ENCODE data around the gene FAM219A.
"Not testable (repeated sequence)": the region's sequence is repeated elsewhere in the genome, so short reads cannot be mapped to it uniquely, and the experiment has no call there.

FAM219A gene

GRCh38 chr9:34440017-34440416 is 18.4 kb downstream of the FAM219A start:
- DNase-seq, result no peak

GRCh38 chr9:34438465-34438864 is 19.9 kb downstream of the FAM219A start:
- DNase-seq, result not testable (repeated sequence)

- DNase-seq, result not testable (repeated sequence)
Observed at GRCh38 chr9:34437926-34438307, 20.5 kb downstream of the FAM219A start.

GRCh38 chr9:34437006-34437925 is 21.1 kb downstream of the FAM219A start:
- peak; percentile 72 to 90 for DNase-seq

DNA sequence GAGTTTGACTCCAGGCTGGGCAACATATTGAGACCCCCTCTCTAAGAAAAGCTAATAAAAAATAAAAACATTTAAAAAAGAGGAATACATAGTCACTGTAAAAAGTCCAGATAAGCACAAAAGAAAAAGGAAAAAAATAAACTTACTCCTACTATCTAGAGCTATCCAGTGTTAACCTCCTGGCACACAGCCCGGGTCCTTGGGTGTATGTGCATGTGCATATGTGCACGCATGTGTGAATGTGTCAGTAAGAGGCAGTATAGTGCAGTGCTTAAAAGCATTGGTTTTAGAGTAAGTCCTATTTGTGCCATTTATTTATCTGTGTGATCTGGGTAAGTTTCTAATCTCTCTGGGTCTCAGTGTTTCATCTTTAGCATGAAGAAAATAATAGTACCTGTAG is 26.7 kb downstream of the FAM219A start:
- DNase-seq, result no peak

DNA sequence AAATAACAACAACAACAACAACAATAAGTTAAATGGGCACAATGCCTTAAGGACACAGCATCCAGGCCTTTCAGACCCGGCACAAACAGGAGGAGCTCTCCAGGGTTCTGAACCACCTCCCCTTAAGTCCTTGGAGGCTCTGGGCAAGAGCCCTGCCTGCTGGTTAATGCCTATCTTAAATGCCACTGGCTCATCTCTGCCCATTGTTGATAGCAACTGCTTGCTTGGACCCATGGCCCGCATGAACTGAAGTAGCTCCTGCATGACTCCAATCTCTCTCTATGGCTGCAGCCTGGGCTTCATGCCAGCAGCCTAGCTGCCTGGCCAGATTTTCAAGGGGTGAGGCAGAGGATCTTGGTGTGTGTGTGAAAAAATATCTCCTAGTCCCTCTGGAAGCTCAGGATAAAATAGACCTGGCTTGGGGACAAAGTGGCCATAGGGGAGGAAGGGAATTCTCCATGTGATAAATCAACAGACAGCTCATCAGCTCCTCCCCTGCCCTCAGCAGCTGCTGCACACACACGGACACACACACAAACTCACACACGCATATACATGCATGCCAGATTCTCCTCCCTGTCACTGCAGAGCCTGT is 27.4 kb downstream of the FAM219A start:
- no peak for DNase-seq

DNA sequence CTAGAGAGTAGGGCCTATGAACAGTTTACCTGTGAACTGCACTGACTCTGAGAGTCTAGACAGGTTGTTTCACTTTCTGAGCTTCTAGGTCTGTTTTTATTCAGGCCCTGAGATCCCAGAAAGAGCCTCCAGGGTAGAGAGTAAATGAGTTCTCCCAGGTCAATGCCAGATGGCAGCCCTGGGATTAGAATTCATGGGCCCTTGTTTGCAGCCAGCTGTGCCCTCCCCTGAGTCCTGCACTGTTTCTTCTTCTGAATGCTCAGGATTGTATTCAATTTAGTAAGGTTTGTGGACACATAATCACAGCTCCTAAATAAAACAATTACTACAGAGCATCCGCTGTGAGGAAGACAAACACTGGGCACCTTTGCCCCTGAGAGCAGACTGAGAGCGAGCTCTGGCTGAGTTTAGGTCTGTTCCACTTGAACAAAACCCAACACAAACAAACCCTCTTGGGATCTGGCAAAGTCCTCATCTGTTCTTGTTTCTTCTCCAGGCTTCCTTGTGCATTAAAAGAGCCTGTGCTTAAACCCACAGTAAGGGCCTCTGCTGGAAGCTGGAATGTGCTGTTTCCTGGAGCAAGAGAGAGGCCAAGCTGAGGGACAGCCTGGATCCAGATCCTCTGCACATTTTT is 29.9 kb downstream of the FAM219A start:
- DNase-seq, result no peak

GRCh38 chr9:34426347-34427074 is 31.9 kb downstream of the FAM219A start:
- no peak for DNase-seq

- no peak for DNase-seq
Observed at GRCh38 chr9:34419716-34420504, 38.5 kb downstream of the FAM219A start.

- no peak for DNase-seq
Observed at GRCh38 chr9:34417734-34418133, 40.6 kb downstream of the FAM219A start.

DNA sequence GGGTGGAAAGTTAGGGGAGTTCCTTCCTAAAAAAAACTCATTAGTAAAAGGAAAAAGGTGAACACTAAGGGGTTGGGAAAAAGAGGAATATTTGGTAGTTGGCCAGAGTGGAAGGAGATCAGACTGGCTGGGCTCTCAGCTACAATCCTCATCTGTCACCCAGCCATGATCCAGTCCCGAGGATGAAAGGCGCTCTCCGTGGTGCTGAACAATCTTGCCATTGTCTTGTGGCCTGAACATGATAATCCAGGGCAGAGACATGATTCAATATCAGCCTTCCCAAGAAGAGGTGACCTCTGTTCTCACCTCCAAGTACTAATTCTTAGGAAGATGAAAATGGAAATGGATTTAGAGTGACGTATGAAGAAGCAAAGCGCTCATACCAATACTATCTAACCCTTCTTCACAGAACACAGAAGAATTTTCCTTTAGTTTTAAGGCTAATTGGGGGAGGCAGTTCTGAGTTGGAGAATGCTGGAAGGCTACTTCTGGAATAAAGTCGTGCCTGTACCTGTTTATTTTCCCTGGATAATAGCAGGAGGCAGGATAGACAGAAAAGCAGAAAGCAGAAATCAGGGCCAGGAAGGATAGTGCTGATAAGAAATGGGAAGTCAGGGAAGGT is 45.0 kb downstream of the FAM219A start:
- DNase-seq, result no peak

- no peak for DNase-seq
Observed at GRCh38 chr9:34412336-34412735, 46.0 kb downstream of the FAM219A start.

DNA sequence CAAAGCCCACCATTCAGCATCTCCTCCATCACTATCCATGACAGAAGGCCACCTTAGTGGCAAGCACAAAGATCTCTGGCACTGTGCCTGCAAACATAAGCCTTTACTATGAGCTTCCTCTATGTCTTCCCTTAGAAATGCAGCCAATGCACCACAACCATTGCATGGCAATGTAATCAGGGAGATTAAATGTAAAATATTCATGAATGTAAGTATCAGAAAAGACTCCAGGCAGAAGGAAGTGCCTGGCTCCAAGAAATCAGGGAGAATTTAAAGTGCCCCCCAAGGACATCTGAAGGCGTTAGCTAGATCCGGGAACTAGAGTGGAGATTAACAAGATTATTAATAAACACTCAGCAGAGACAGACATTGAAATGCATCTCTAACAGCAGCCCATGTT is 49.2 kb downstream of the FAM219A start:
- DNase-seq, result no peak

DNA sequence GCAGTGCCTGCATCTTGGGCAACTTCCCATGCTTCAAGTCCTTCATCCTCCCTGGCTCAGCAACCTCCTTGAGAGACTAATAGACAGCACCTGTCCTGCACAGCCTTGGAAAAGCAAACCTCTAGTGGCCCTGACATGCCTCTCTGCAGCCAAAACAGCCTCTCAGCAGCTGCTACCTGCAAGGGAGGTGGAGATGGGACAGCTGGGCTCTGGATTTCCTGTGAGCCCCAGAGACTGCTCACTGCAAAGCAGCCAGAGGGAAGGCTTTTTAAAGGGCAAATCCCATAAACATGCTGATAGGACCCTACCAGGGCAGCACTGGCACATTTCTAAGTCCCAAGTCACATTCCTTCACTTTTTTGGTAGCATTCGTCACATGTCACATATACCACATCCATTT is 50.2 kb downstream of the FAM219A start:
- no peak for DNase-seq

DNA sequence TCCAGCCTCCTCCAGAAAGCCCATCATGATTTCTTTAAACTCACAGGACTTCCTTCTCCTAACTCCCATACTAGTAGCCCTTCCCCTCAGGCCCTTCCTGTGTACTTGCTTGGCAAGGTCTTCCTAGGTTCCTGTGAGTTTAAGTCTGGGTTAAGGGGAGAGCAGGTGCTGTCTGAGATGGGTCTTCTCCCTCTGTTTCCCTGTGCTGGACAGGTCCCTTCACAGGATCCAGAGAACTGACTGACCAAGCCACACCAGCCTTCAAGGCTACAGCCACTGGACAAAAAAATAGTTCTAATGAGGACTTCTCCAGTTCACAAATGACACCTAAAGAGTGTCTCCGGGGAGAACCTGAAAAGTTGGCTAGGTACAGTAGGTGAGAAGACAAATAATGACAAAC is 52.2 kb downstream of the FAM219A start:
- DNase-seq, result no peak

GRCh38 chr9:34405719-34406118 is 52.7 kb downstream of the FAM219A start:
- no peak for DNase-seq

DNA sequence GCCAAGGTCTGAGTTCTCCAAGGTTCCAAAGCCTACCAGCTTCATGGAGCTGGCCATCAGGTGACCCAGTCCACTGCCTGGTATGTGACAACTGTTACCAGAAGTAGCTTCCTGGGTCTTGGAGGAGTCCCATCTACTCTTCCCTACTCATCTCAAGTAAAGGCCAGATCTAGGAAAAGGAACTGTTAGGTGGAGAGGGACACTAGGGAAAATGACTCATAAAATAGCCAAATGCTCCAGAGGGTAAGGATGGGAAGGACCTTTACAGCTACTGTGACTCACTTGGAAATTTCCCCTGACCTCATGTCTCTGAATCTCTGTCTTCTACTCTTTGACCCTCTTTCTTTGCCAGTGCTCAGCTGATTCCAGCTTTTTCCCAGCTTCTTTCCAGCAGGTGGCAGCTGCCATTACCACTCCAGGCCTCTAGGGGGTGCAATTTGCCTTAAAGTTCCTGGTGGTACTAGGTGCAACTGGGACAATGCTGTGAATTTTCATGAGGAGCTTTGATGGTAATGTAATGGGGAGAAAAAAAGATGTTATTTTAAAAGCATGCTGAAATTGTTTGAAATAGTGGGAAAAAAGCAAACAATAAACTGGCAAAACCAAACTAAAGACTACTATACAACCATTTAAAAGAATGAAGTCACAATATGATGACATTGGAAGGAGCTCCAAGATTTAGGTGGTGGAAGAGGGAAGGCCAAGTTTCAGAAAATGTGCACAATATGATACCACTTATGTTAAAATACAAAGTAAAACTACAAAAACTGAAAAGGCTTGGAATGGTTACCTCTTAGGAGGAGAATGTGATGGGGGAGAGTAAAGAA is 54.6 kb downstream of the FAM219A start:
- peak; percentile 14 to 77 for DNase-seq

DNA sequence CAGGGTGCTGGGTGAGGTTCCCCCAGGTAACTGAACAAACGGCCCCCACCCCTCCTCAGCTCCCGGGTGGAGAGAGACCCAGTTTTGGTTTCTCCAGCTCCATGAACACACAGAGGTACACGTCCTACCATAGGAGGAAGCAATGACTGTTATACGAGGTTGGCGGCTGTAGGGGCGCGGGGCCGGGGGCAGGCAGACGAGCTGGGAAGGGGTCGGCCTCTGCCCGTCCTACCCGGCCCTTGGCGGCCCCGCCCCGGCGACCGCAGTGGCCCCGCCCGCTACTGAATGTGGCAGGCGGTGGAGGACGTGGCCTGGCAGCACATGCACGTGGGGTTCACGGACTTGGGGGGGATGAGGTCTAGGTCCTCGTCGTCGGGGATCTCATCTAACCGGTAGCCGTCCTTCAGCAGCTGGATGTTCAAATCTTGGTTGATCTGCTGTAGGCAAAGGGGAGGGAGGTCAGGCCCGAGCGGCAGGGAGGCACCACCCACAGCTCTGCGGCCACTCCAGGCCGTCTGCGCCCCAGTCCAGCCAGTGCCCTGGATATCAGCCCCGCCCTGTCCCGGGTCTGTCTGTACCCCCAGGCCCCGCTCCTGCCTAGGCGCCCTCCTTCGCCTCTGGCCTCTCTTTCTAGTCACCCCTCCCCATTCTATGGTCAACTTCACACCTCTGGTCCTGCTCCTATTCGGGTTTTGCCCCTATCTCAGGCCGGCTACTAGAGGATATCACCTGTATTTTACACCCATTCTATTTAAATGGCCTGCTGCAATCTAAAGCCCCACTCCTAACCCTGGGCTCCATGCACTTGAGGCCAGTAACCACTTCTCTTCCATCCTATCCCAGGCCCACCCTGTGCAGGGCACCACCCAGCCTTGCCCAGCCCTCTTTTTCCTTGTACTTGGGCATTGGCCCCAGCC is 57.4 kb downstream of the FAM219A start:
- DNase-seq, result no peak

DNA sequence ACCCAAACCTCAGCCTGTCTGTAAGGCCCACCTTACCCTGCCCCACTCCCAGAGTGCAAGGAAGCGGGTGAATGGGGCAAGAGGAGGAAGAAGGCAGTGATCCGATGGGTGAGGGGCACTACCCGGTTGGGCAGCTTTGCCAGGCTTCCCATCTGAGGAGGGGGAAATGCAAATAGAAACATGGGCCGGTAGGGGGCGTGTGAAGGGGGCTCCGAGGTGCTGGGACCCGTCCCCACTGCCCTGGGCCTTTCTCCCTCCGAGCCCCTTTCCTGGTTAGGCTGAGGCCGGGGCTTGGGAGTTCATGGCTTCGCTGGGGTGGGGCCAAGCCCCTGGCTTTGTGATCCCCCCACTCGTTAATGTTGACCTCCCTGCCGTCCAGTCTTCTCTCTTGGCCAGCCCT is 58.1 kb downstream of the FAM219A start:
- DNase-seq, result no peak

DNA sequence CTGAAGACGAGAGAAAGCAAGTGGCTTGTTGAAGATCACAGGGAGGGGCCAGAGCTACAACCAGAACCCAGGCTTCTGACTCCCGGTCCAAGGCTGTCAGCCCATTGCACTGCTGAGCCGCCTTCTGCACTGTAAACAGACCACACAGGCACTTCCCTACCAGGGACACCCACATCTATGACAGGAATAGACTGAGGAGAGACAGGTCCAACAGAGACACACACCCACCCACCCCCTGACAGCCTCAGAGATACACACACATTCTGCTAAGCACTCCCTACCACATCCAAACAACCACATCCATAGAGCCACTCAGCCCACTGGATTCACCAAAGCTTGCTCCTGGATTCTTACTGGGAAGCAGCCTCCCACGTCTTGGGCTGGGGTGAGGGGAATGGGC is 58.6 kb downstream of the FAM219A start:
- DNase-seq, result no peak

All from NCI-H526 (cell line).